Measurements from ENCODE around the gene HMBS.

The HMBS gene

GRCh38 chr11:119067371-119068222 lies 17.1 kb upstream of the HMBS start, which contains the start of gene VPS11:
TSS of gene VPS11 (plus strand) at chr11:119067818. CDS start at chr11:119067824, 6 bp downstream.
- peak; percentile 98 for DNase-seq (ENCODE audit: low read depth)
- TF ChIP-seq CTCF (IDR thresholded peaks at IDR 0.05; ENCODE audit: insufficient read depth, low read depth, low read length, missing control alignments), result no peak
- H3K4me3 ChIP-seq (ENCODE audit: low read length), result peak within 1 kb of the TSS; percentile 99

GRCh38 chr11:119077839-119078238 lies 6.8 kb upstream of the HMBS start:
- DNase-seq (ENCODE audit: low read depth), result no peak
- no peak for TF ChIP-seq CTCF (IDR thresholded peaks at IDR 0.05; ENCODE audit: insufficient read depth, low read depth, low read length, missing control alignments)
- no peak overlapping the region for H3K4me3 ChIP-seq (ENCODE audit: low read length)

- TF ChIP-seq CTCF (IDR thresholded peaks at IDR 0.05; ENCODE audit: insufficient read depth, low read depth, low read length, missing control alignments), result no peak
- H3K4me3 ChIP-seq (ENCODE audit: low read length), result no peak overlapping the region
- DNase-seq (ENCODE audit: low read depth), result no peak
These were observed 5.8 kb upstream of the HMBS start for GRCh38 chr11:119078675-119079420.

GRCh38 chr11:119081682-119082260 lies 2.9 kb upstream of the HMBS start:
- no peak for DNase-seq (ENCODE audit: low read depth)
- no peak for TF ChIP-seq CTCF (IDR thresholded peaks at IDR 0.05; ENCODE audit: insufficient read depth, low read depth, low read length, missing control alignments)
- no peak overlapping the region for H3K4me3 ChIP-seq (ENCODE audit: low read length)

GRCh38 chr11:119085437-119085847 lies 761 bp downstream of the HMBS start:
- no peak for TF ChIP-seq CTCF (IDR thresholded peaks at IDR 0.05; ENCODE audit: insufficient read depth, low read depth, low read length, missing control alignments)
- H3K4me3 ChIP-seq (ENCODE audit: low read length), result peak overlapping the region; percentile 85
- no peak for DNase-seq (ENCODE audit: low read depth)

GRCh38 chr11:119087123-119087522 lies 2.4 kb downstream of the HMBS start:
- TF ChIP-seq CTCF (IDR thresholded peaks at IDR 0.05; ENCODE audit: insufficient read depth, low read depth, low read length, missing control alignments), result no peak
- H3K4me3 ChIP-seq (ENCODE audit: low read length), result no peak overlapping the region
- no peak for DNase-seq (ENCODE audit: low read depth)
